HG03520 (cell line): ENCODE measurements around the gene TIRAP.

Experiments
- ATAC-seq: cut with Tn5 transposase; IDR thresholded peaks from one replicate; pipeline ENCODE4 v1.9.1; 2021; ENCODE audit warnings: mild to moderate bottlenecking, moderate library complexity; ENCODE audit not compliant: unreplicated experiment

The TIRAP gene

DNA sequence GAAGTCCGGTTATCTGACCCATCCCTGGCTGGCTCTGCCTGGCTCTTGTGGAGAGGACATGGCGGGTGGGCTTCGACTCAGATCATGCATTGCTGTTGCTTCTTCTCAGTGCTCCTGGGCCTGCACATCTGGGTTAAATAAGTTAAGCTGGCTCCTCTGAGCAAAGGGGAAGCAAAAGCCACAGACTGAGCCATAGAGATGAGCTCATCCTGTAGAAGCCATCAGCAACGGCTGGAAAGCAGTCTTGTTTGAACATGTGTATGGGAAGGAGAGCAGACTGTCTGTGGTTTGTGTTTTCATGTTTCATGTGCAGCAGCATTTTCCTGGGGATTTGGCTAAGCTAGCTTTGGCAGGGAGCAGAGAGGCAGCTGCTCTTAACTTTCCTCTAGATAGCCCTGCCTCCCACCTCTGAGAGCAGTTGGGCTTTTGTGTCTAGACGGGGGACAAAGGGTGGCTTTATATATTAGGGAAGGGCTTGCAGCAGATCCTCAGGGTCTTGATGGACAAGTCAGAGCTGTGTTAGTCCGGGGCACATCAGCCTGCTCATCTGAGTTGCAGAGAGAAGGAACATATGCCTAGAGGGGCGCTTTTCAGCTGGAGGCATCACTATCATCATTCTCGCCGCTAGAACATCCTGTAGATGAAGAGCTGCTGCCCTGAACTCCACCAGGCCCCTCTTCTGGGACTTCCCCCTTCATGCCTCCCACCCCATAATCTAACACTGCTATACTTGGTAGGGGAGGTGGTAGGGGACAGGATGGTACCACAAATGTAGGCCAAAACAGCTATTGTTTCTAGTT, 35.9 kb downstream of the TIRAP start:
- ATAC-seq: peak; percentile 84

DNA sequence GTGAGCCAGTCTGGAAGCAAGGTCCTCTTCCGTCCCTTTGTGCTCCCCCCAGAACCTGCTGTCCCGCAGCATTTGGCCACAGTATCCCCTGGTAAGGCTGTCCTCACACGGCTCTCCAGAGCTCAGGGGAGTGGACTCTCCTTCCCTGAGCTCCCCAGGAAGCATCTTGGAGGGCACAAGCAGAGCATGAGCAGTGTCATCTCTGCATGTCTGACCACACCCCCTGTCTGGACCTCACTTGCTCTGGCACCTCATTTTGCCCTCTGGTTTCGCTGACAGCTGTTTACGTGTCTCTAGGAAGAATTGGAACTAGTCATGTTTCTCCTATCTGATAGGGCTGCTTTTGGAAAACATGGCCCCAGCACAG, 36.5 kb downstream of the TIRAP start:
- ATAC-seq: no peak

DNA sequence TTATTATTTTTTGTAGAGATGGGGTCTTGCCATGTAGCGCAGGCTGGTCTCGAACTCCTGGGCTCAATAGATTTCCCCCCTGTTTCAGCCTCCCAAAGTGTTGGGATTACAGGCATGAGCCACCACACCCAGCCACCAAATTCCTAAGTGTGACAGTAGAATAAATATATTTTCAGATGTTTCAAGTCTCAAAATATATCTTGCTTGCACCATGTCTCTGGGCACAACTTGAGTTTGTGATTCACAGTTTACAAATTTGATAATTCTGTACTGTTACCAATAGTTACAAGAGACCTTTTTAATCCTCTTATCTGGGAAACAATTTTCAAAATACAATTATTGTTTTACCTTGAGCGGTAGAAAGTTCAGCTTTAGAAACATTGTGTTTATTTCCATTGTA, 40.1 kb downstream of the TIRAP start:
- no peak for ATAC-seq

DNA sequence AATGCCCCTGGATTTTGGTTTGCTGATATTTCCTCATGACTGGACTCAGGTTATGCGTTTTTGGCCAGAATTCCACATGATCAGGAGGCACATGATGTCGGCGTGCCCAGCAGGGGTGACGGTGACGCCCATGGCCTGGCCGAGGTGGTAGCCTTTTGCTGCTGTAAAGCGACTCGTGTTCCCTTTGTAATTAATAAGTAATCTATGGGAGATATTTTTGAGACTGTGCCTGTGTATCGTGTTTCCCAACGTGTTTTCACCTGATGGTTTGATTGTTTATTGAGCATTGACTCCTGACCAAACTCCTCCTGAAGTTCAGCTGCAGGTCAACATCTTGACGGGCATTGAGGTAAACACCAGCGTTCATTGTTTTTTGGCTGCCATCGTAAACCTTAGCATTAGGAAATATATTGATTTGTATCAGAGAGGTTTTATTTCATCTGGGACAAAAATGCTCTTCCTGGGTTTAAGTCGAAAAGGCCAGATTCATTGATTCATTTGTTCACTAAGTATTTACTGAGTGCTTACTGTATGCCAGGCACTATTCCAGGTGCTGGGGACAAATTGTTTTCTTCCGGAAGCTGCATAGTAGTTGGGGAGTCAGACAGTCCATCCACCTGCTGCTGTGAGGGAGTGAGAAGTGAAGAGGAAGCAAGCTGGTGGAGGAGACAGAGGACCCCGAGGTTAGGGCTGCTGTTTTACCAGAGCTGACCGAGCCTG, 44.5 kb downstream of the TIRAP start:
- ATAC-seq: no peak

DNA sequence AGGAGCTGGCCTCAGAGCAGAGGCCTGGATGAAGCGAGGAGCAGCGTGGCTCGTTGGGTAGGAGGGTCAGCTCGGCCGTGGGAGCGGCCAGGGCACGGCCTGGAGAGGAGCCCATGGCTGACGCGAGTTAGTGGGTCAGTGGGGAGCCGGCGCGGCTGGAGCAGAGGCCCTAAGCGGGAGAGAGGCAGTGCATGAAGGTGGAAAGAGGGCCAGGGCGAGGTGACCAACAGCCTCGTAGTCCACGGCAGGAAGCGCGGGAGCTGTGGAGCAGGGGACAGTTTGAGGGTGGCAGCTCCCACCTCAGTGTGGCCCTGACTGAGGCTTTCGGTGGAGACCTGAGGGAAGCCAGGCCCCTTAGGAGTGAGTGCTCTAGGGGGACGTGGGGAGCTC, 45.1 kb downstream of the TIRAP start:
- no peak for ATAC-seq

DNA sequence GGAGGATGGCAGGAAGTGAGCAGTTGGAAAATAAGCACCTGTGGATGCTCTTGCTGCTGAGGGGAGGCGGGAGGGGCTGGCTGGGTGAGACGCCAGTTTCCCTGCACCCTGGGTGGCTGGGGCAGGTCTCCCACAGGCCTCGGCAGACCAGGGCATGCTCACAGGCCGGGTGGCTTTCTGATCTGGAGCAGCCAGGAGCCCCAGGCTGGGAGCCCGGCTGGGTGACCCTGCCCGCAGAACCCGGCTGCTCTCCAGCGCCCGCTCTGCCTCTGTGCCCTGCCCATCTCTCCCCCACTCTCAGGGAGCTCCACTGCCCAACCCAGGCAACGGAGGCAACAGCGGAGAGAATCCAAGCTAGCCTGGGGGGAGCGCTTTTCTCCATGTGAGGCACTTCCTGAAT, 45.6 kb downstream of the TIRAP start:
- no peak for ATAC-seq

DNA sequence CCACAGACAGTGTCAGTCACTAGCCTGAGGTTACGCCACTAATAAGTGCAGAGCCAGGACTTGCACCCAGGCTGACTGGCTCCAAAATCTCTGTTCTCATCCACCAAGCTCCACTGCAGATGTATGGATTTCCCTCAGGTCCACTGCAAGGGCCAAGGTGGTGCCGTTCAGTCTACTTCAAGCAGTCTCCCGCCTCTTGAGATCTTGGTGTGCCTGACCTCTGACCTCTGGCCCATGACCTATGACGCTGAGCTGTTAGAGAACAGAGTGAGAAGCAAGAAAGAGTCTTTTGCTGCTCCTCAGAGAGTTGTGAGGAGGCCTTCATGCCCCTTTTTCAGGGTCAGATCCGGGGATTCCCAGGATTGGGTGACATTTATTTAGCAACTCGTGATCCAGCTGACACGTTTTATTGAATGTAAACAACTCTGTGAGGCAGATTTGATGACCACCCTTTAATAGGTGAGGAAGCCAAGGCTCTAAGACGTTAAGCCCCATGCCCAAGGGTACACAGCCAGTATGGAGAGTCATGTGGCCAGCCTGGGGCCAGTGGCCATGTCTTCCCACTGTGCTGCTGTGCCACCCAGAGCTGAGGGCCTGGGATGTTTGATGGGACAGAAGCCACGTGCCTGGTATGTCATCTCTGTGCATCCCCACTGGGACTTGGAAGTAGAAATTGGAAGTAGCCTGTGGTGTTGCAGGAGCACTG, 46.2 kb downstream of the TIRAP start:
- ATAC-seq: no peak

DNA sequence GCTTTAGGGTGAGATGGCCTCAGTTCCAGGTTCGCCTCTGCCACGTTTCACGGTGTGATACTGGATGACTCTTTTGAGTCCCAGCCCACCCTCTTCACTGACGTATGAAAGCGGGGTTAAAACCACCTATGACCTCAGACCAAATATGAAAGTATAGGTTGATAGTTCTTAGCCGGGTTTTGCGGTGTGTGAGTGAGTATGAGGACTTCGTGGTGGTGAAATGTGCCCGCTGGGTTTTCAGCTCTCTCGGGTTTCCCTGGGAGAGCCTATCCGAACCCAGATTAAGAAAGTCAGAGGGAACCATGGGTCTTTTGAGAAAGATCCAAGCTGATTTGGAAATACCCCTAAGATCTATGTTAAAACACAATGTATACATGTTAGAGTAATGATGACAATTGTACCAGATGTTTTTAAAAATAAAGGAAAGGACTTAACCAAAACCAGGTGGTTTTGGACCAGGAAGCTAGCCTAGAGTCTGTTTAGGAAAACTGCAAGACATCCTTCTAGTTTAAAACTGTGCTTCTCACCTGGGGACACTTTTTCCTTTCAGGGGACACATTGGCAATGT, 46.8 kb downstream of the TIRAP start:
- ATAC-seq: no peak

DNA sequence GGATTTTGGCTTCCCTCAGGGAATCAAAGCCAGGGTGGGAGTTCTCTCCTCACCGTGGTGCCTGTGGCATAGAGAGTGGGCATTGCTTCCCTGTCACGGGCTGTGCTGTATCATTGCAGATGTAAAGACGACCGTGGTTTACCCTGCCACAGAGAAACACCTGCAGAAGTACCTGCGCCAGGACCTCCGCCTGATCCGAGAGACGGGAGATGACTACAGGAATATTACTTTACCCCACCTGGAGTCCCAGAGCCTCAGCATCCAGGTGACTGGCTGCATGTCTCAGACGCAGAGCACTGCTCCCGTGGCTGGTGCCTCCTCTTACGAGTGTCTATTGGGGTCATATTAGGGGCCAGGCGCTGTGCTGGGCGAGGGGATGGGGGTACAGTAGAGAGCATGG, 48.4 kb downstream of the TIRAP start:
- no peak for ATAC-seq

DNA sequence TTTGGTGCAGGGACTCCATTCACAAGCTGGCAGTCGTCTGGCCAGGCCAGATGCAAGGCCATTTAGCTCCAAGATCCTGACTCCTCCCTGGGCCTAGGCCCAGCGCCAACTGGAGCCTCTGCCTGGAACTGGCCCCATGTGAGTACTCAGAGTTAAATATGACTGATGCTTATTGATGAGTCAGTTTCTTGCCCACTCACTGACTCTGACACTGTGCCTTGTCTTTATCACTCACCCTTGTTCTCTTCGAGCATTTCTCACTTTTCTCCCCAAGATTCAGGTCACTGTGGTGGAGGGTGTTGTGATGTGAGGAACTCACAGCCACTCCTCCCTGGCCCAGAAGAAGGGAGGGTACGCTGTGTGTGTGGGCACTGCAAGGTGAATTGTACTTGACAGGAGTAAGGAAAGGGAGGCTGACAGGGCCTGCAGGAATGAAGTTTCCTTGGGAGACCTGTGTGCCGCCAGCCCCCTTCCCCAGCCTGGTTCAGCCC, 49.4 kb downstream of the TIRAP start:
- no peak for ATAC-seq

DNA sequence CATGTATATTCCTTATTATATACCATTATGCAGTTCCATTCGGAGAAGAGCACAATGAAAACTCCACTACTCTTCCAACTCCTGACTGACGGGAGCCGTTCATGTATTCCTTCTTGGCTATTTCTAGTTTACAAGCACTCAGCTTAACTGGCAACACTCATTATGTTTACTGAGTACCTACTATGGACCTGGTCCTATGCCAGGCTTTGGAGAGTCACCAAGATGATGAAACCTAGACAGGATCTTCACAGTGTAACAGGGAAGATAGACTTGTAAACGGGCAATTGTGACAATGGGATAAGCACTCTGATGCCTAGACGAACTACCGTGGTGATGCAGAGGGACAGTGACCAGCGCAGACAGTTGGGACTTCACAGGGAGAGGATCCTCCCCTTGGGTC, 50.2 kb downstream of the TIRAP start:
- no peak for ATAC-seq

DNA sequence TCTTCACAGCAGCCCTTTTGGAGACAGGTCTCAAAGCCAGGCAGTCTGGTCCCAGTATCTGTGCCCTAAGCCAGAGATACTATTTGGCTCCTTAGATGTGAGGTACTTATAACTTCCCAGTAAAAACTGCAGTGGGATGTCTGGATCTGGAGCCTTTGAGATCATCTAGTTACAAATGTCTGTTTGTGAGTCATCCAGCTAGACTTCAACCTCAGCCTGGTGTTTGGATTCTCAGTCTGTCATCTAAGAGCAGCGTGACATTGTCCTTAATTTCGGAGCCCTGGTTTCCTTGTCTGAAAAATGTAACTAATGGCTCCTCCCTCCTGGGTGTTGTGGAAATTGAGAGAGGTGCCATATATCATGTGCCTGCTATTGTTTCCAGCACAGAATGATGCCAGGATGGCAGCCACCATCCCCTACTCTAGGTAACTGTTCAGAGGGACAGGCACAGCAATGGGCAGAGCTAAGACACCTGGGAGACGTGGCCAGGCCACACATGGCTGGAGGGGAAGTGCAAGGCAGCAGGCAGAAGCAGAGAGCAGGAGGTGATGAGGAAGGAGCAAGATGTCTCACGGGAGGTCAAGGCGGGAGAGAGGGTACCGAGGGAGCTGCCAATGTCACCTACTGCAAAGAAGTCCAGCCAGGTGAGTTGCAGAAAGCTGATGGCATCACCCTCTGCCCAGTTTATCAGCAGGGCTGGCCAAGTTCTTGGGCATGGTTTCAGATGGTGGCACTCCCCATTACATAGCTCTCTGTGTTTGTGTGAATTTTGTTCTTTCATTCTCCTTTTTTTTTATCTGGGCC, 52.0 kb downstream of the TIRAP start:
- no peak for ATAC-seq

DNA sequence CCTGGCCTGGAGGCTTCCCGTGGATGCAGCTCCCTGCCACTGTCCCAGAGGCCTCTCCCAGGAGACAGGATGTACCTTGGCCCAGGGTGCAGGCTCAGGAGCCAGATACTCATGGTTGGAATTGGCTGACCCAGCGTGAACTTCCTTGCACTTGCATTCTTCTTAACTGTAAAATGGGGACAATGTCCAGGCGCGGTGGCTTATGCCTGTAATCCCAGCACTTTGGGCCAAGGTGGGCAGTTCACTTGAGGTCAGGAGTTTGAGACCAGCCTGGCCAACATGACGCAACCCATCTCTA, 52.5 kb downstream of the TIRAP start:
- ATAC-seq: no peak

DNA sequence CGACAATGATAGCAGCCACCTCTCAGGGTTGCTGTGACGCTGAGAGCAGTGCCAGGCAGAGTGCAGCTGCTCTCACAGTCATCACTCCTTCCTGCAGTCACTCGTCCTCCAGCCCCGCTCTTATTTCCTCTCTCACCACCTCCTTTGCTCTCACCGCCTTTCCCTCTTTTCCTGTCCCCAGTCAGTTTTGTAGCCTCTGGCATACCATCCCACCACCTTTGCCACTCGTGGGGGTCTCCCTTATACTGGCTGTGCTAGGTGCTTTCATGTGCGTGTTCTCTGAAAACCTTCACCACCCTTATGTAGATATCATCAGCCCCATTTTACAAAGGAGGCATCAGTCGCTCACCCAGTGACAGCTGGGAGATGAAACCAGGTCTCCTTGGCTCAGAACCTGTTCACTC, 53.2 kb downstream of the TIRAP start:
- ATAC-seq: no peak

DNA sequence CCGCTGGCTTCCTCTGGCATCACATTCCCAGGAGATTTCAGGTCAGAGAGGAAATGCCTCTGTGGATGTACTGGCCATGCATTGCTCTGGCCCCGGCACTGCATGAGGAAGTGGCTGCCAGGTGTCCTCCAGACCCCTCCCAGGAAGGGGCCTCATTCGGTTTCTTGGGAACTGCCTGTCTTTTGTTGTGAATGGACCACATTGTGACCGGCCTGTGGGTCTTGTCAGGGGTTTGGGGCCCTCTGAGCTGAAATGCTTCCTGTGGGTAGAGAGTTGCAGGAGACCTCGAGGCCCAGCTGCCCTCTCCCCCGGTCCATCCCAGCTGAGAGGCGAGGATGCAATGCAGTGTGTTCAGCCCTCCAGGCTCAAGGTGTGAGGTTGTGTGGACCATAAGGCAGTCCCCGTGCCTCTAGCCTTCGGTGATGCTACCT, 53.8 kb downstream of the TIRAP start:
- ATAC-seq: no peak

DNA sequence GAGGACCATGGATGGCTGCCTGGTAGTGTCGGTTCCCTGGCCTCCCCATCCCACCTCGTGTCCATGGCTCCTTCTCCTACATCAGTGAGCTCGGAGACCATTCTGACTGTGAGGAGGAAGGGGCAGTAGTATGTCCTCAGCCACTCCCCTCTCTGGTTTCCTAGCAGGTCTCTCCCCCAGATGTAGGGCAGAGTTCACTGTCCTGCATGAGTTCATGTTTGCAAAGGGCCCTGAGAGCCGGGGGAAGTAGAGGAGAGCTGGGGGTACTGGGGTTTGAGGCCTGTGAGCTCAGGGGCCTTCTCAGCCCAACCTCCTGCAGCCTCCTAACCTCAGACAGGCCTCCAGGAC, 54.2 kb downstream of the TIRAP start:
- no peak for ATAC-seq

DNA sequence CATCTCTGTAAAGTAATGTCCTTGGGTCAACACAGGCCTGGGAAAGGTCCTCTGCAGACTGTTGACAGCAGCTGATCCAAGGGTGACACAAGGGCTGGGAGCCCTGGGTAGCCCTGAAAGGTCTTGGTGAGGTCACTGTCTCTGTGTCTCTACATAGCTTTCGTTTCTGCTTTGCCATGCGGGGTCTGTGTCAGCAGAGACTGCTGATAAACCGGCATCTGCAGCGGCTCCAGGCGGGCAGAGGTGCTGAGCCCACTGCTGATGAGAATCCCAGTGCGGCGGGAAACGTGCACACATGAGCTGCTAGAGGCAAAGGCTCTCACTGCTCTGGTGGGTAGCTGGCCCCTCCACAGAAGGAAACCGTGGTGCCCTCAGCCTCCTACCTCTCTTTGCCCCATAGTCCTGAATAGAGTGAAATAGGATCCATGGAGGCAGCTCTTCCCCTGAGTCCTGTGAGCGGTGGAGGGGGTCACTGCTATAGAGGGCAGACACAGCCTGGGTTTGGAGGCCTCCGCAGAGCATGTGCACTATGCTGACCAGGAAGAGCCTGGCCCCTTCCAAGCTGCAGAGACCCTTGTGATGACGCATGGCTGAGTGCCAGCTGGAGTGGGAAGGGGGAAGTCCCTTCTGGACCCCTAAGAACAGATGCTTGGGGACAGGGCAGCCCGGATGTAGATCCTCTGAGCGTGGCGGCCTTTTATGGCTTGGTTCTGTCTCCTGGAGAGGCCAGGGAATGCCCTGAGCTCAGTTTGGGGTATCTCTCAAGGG, 54.8 kb downstream of the TIRAP start:
- ATAC-seq: no peak

DNA sequence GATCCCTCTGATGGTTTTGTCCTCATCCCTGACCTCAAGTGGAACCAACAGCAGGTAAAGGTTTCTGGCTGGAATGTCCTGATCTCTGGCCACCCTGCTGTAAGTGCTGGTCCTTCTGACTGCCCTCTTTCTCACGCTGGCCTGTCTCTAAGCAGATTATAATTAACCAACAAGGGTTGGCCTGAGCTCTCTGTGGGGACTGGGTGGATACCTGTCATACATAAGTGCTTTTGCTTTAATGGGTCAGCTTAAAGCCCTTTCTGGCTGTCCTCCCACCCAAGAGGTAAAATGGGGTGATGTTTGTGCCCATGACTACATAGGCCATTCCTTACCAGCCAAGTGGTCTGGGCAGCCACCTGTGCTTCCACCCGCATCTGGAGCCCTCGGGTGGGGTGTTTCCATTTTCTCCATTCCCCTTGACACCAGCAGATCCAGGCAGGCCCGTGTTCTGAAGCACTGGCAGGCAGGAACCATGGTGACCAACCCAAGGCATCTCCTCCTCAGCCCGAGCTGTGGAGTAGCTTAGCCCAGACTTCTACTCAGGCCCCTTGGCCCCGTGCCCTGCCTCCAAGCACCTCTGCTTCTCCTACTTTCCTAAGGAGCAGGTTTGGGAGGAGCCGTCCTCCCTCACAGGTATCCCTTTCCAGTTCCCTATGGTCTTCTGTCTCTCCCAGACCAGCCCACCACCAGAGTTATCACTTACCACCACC, 55.6 kb downstream of the TIRAP start:
- no peak for ATAC-seq

DNA sequence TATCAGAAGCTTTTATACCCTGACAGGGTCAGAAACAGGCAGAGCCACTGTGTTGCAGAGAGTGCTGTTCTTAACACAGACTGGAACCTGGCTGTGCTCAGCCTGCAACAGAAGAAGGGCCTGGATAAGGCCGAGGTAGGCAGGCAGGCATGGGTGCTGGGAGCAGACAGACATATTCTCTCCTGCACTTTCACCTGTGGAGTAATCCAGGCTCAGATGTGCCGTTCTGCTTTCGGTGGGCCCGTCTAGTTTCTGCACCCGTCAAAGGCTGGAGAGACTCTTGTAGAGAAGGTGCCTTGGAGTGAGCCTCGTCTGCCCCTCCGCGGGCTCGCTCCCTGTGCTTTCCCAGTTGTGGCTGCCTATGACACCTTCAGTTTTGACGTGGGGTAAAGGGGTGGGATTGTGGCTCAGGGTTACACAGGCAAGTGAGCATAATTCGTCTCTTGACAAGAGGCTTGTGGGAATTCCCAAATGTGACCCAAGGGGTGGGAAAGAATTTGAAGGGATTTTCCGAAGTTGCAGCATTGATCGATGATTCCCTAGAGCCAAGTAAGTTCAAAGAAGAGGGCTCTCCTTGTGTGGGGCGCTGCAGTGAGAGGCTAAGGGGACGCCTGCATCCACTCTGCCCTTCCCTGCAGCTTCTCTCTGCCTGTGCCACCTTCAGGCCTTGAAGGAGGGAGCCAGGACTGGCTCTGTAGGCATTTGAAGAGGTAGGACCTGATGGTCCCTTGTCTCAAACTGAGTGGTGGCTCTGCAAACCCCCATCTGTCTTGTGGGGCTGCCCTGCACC, 56.4 kb downstream of the TIRAP start:
- no peak for ATAC-seq
